Cardiac septum (tissue), 1 donor: ENCODE results near the gene KLHL17. TPM values are rescaled to one million over a fixed set of nuclear protein-coding genes. Genes with fewer than 3 reads are reported as not detected.
A peak's percentile ranks its signal among the peaks of the same experiment; 100 is the strongest.
"Not testable (repeated sequence)": the region's sequence is repeated elsewhere in the genome, so short reads cannot be mapped to it uniquely, and the experiment has no call there.

Source experiments
- DNase-seq: peaks from one replicate; pipeline ENCODE4 v3.0.0-alpha.2; 2020; ENCODE audit warnings: low spot score
- intact Hi-C: fragments of 100-400 bp; cut with DNase I; formaldehyde crosslinking; loops from one replicate; pipeline ENCODE4 v1.14.0; 2022
- total RNA-seq: library from RNA; stranded (reverse); fragmentation: NEBNext Ultra II Directional; extraction: Animal tissue kit (Norgen Biotek cat#: 25700); gene quantifications from one replicate; pipeline ENCODE4 v1.2.1, GENCODE V29; 2021
- donor health status: DM: no; HTN: no; CAD: no.

The KLHL17 gene
- total RNA-seq, 1 donor from 2014 or later: 4.8 TPM

- intact Hi-C loops: no loop called here
- DNase-seq: no peak
Observed at GRCh38 chr1:993379-993995, 33.1 kb downstream of the KLHL17 start.

GRCh38 chr1:994546-994945 is 34.2 kb downstream of the KLHL17 start:
- intact Hi-C loops, DNase-seq: not testable (repeated sequence)

GRCh38 chr1:995665-996633 is 35.6 kb downstream of the KLHL17 start:
- intact Hi-C loops: no loop called here
- DNase-seq: no peak

GRCh38 chr1:996851-997712 is 36.7 kb downstream of the KLHL17 start:
- DNase-seq: no peak
- intact Hi-C loops: no loop called here

- no peak for DNase-seq
Observed at GRCh38 chr1:997713-997992, 37.3 kb downstream of the KLHL17 start.

GRCh38 chr1:997993-998744 is 37.8 kb downstream of the KLHL17 start:
- no peak for DNase-seq
- intact Hi-C loops: no loop called here

More at GRCh38 chr1:997713-997992, 37.3 kb downstream of the KLHL17 start:
- intact Hi-C loops: no loop called here

- intact Hi-C loops: no loop called here
- DNase-seq: no peak
Observed at GRCh38 chr1:998745-998994, 38.3 kb downstream of the KLHL17 start.

GRCh38 chr1:998995-999724 is 38.8 kb downstream of the KLHL17 start:
- intact Hi-C loops: no loop called here
- no peak for DNase-seq

- intact Hi-C loops: loop anchor here (2.0 kb wide), 1 partner anchor 19 kb away; no protein-coding TSS in a partner anchor
- peak; percentile 94 for DNase-seq
Observed at GRCh38 chr1:999725-1000356, 39.5 kb downstream of the KLHL17 start, which contains the start of gene HES4. Gene HES4 (minus strand): TSS chr1:1000097. CDS start chr1:999973, 124 bp downstream.

GRCh38 chr1:1000357-1001056 is 40.1 kb downstream of the KLHL17 start:
- no peak for DNase-seq
- intact Hi-C loops: loop anchor here (2.0 kb wide), 1 partner anchor 18 kb away; no protein-coding TSS in a partner anchor

GRCh38 chr1:1001057-1001783 is 40.8 kb downstream of the KLHL17 start:
- intact Hi-C loops: loop anchor here (2.0 kb wide), 1 partner anchor 18 kb away; no protein-coding TSS in a partner anchor
- no peak for DNase-seq

- no peak for DNase-seq
- intact Hi-C loops: no loop called here
Observed at GRCh38 chr1:1003618-1004419, 43.4 kb downstream of the KLHL17 start.

GRCh38 chr1:1004420-1004779 is 44.0 kb downstream of the KLHL17 start:
- no peak for DNase-seq
- intact Hi-C loops: no loop called here

GRCh38 chr1:1004780-1005697 is 44.7 kb downstream of the KLHL17 start:
- intact Hi-C loops: no loop called here
- DNase-seq: no peak

- intact Hi-C loops: no loop called here
Observed at GRCh38 chr1:1005774-1006304, 45.5 kb downstream of the KLHL17 start.

More at GRCh38 chr1:1005774-1006304, 45.5 kb downstream of the KLHL17 start:
- no peak for DNase-seq
